COLO668 (cell line): ENCODE results near the gene SIGLEC12.

Experiments used
- DNase-seq: peaks from one replicate; lab custom pipeline; 2025; ENCODE audit not compliant: unreplicated experiment; lab: John Stamatoyannopoulos, UW

The SIGLEC12 gene

GRCh38 chr19:51501594-51502263 is at the start of gene SIGLEC12:
Gene SIGLEC12 (minus strand): TSS chr19:51501800. CDS start chr19:51501733, 67 bp downstream.
- no peak for DNase-seq

- DNase-seq, result no peak
Measured at GRCh38 chr19:51550848-51551672, 49.5 kb upstream of the SIGLEC12 start.

GRCh38 chr19:51549533-51550324 is 48.1 kb upstream of the SIGLEC12 start:
- no peak for DNase-seq

GRCh38 chr19:51548891-51549305 is 47.3 kb upstream of the SIGLEC12 start:
- no peak for DNase-seq

GRCh38 chr19:51548213-51548651 is 46.6 kb upstream of the SIGLEC12 start:
- no peak for DNase-seq

- no peak for DNase-seq
Measured at GRCh38 chr19:51547397-51548212, 46.0 kb upstream of the SIGLEC12 start.

- DNase-seq, result no peak
Measured at GRCh38 chr19:51546650-51547396, 45.2 kb upstream of the SIGLEC12 start.

GRCh38 chr19:51546107-51546649 is 44.6 kb upstream of the SIGLEC12 start:
- DNase-seq, result no peak

GRCh38 chr19:51544038-51544437 is 42.4 kb upstream of the SIGLEC12 start:
- no peak for DNase-seq

- no peak for DNase-seq
Measured at GRCh38 chr19:51542699-51543098, 41.1 kb upstream of the SIGLEC12 start.

- DNase-seq, result no peak
Measured at GRCh38 chr19:51541458-51542357, 40.1 kb upstream of the SIGLEC12 start.

GRCh38 chr19:51539821-51540366 is 38.3 kb upstream of the SIGLEC12 start:
- DNase-seq, result no peak

- no peak for DNase-seq
Measured at GRCh38 chr19:51535535-51535934, 33.9 kb upstream of the SIGLEC12 start.

GRCh38 chr19:51531349-51532315 is 30.0 kb upstream of the SIGLEC12 start, which contains the start of gene SIGLEC6:
Gene SIGLEC6 (minus strand): TSS chr19:51531670. CDS start chr19:51531648, 22 bp downstream.
- DNase-seq, result no peak

GRCh38 chr19:51530616-51531015 is 29.0 kb upstream of the SIGLEC12 start:
- no peak for DNase-seq

GRCh38 chr19:51529301-51529700 is 27.7 kb upstream of the SIGLEC12 start:
- no peak for DNase-seq

GRCh38 chr19:51525651-51526050 is 24.1 kb upstream of the SIGLEC12 start:
- DNase-seq, result no peak
